ENCODE measurements around the gene RAB37.

RAB37 gene

DNA sequence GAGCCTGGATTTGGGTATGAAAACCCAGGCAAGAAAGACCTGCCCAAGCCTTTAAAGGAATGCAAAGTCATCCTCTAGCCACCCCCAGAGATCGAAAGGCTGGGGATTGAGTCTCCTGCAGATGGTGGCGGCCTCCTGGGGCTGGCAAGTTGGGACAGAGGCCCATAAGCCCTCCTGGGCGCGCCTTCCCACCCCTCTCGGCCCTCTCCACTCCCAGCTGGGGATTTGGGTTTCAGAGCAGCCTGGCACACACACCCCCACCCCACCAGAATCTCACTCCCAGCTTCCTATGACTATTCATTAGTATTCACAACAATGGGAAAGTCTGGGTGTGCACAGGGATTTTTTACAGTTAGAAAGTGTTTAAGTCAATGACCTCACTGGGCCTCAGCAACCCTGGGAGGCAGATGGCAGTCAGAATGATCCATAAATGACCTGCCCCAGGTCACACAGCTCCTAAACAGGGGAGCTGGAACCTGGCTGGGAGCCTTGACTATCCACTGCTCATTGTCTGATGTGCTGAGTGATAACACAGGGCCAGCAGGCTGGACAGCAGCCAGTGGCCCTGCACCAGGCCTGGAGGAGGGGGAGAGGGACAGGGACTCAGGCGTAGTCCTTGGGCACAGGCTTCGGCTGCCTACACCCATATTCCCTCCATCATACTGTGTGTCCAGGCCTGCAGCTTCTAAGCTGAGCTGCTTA lies 23.5 kb downstream of the RAB37 start:
- no peak for DNase-seq (ENCODE audit: low read depth)
- TF ChIP-seq, protein P1, sequence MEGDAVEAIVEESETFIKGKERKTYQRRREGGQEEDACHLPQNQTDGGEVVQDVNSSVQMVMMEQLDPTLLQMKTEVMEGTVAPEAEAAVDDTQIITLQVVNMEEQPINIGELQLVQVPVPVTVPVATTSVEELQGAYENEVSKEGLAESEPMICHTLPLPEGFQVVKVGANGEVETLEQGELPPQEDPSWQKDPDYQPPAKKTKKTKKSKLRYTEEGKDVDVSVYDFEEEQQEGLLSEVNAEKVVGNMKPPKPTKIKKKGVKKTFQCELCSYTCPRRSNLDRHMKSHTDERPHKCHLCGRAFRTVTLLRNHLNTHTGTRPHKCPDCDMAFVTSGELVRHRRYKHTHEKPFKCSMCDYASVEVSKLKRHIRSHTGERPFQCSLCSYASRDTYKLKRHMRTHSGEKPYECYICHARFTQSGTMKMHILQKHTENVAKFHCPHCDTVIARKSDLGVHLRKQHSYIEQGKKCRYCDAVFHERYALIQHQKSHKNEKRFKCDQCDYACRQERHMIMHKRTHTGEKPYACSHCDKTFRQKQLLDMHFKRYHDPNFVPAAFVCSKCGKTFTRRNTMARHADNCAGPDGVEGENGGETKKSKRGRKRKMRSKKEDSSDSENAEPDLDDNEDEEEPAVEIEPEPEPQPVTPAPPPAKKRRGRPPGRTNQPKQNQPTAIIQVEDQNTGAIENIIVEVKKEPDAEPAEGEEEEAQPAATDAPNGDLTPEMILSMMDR (conservative IDR thresholded peaks at IDR 0.05; ENCODE audit: low read depth, low read length), result no peak
- H3K4me3 ChIP-seq (ENCODE audit: low read length), result peak overlapping the region; percentile 15

DNA sequence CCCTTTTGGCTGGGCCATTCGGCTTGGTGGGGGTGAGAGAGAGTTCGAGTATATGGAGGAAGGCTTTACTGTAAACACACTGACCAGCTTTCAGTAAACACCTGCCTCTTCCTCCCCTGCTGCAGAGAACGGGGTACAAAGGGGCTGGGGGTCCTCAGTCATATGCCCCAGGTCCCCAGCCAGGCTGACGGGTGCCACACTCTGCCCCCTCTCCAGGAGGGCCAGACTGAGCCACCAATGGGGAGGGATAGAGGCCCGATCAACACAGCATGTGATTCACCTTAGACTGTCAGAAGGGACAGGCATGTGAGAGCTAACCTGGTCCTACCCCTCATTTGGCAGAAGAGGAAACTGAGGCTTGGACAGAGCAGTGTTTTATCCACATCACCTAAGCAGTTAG lies 24.4 kb downstream of the RAB37 start:
- TF ChIP-seq, protein P1 (conservative IDR thresholded peaks at IDR 0.05; ENCODE audit: low read depth, low read length), result no peak
- no peak overlapping the region for H3K4me3 ChIP-seq (ENCODE audit: low read length)
- no peak for DNase-seq (ENCODE audit: low read depth)

DNA sequence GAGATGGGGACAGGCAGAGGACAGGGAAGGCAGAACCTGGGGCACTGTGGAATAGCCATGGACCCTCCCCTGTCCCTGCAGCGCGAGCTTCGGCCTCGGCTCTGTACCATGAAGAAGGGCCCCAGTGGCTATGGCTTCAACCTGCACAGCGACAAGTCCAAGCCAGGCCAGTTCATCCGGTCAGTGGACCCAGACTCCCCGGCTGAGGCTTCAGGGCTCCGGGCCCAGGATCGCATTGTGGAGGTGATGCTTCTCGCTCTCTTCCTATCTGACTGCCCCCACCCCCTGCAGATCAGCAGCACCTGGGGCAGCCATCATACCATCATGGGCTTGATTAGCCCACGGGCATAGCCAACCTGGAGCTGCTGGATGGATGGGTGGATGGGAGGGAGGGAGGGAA lies 24.9 kb downstream of the RAB37 start:
- TF ChIP-seq, protein P1 (conservative IDR thresholded peaks at IDR 0.05; ENCODE audit: low read depth, low read length), result no peak
- no peak for DNase-seq (ENCODE audit: low read depth)
- no peak overlapping the region for H3K4me3 ChIP-seq (ENCODE audit: low read length)

DNA sequence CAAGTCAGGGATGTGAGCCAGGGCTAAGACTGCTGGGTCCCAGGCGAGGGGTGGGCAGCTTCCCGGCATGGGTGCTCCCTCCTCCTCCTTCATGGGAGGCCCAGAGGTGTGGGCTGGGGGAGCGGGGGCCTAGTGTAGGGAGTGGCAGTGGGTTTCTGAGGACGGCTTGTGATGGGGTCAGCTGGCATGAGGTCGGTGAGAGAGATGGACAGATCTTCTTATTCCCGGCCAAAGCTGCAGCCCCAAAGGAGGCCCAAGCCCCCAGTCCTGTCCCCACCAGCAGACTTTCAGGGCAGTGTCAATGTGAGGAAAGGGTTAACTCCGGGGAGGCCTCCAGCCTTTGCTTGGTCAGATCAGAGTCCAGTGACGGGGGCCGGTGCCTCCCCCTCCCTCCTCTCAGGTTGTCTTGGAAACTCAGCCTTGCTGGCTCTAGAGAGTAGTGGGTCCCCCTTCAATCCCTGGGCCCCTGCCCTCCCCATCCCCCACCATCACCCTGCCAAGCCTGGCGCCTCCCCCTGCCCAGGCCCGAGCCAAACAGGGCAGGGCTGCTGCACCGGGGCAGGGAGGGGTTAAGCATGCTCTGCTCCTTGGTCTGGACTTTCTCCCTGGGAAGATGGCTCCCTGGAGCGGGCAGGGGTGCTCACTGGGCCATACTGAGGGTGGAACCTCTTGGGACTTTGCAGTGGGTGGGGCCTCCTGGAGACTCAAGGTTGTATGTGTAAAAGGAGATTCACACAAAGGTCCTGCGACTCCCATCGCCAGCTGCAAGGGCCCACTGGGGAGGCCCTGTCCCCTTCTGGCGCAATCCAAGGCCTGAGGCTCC lies 26.7 kb downstream of the RAB37 start:
- TF ChIP-seq, protein P1 (conservative IDR thresholded peaks at IDR 0.05; ENCODE audit: low read depth, low read length), result no peak
- DNase-seq (ENCODE audit: low read depth), result no peak
- H3K4me3 ChIP-seq (ENCODE audit: low read length), result no peak overlapping the region

DNA sequence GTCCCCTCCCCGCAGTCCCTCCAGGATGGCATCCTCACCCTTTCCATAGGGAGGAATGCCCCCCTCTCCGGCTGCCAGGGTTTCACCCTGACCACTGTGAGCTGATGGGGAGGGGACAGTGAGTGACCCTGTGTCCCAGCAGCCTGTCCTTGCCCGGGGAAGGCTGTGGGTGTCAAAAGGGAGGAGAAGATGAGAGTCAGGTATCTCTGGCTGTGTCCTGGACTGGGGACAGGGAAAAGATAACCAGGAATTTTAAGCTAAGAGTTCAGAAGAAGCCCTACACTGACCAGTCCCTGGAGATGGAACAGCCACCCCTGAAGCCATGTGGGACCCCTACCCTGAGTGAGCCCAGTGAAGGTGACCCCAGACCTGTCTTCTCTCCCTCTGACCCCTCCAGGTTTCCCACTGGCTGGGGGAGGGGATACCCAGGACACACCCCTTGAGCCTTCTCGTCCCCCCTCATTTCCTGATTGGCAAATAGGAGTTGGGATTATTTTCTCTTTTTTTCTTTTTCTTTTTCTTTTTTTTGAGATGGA lies 27.8 kb downstream of the RAB37 start:
- TF ChIP-seq, protein P1 (conservative IDR thresholded peaks at IDR 0.05; ENCODE audit: low read depth, low read length), result no peak
- DNase-seq (ENCODE audit: low read depth), result no peak
- H3K4me3 ChIP-seq (ENCODE audit: low read length), result no peak overlapping the region

DNA sequence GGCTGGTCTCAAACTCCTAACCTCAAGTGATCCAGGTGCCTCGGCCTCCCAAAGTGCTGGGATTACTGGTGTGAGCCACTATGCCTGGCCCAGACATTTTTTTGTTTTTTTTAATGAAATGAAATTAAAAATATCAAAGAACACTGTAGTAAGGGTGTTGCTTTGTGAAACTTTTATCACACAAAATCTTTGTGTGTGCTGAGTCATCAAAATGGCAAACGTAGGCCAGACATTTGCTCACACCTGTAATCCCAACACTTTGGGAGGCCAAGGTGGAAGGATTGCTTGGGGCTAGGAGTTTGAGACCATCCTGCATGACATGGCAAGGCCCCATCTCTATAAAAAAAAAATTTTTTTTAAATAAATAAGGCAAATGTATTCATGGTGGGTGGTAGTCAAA lies 29.4 kb downstream of the RAB37 start:
- TF ChIP-seq, protein P1 (conservative IDR thresholded peaks at IDR 0.05; ENCODE audit: low read depth, low read length), result no peak
- H3K4me3 ChIP-seq (ENCODE audit: low read length), result no peak overlapping the region
- DNase-seq (ENCODE audit: low read depth), result no peak
